ENCODE results near the gene MTF1.

GRCh38 chr1:37892151-37893047, 33.0 kb upstream of the MTF1 start:
- TF ChIP-seq CTCF (conservative IDR thresholded peaks at IDR 0.05 in 1 of 2, IDR thresholded peaks at IDR 0.05 in 1 of 2; ENCODE audit: extremely low read depth in 1 of 2, insufficient read depth in 1 of 2, low read depth in 1 of 2, low read length in 2 of 2) (no peak), EZH2 (IDR thresholded peaks at IDR 0.05; ENCODE audit: borderline replicate concordance, low read length) (no peak)

Data from mammary epithelial cell (primary cell).